Smooth muscle cell (in vitro differentiated cells): ENCODE results near the gene COG2. TPM values are rescaled to one million over a fixed set of nuclear protein-coding genes. Genes with fewer than 3 reads are reported as not detected.

Experiments
- DNase-seq: peaks from one replicate; lab custom pipeline; 2025; ENCODE audit not compliant: unreplicated experiment; lab: John Stamatoyannopoulos, UW
- H2AFZ ChIP-seq: fragments of 200-600 bp; sonication (generic); 2 replicates; pipeline ENCODE4 v1.6.0; 2016; ENCODE audit warnings: antibody characterized with exemption, low read depth, mild to moderate bottlenecking
- H3F3A ChIP-seq: fragments of 200-600 bp; sonication (generic); 2 replicates; pipeline ENCODE4 v1.6.0; 2017; ENCODE audit warnings: antibody characterized with exemption, low read depth
- H3K27ac ChIP-seq: fragments of 200-600 bp; sonication (generic); 2 replicates; pipeline ENCODE4 v1.5.1; 2016; ENCODE audit warnings: low read depth, mild to moderate bottlenecking
- H3K27me3 ChIP-seq: fragments of 200-600 bp; sonication (generic); 2 replicates; pipeline ENCODE4 v1.6.1; 2016; ENCODE audit warnings: low read depth, mild to moderate bottlenecking
- H3K36me3 ChIP-seq: fragments of 200-600 bp; sonication (generic); 2 replicates; pipeline ENCODE4 v1.5.1; 2016; ENCODE audit warnings: low read depth
- H3K4me1 ChIP-seq: fragments of 200-600 bp; sonication (generic); 2 replicates; pipeline ENCODE4 v1.5.1; 2016; ENCODE audit warnings: low read depth
- H3K4me2 ChIP-seq: fragments of 200-600 bp; sonication (generic); 2 replicates; pipeline ENCODE4 v1.6.0; 2016; ENCODE audit warnings: mild to moderate bottlenecking
- H3K4me3 ChIP-seq: fragments of 200-600 bp; sonication (generic); 2 replicates; pipeline ENCODE4 v1.5.1; 2016; ENCODE audit warnings: mild to moderate bottlenecking
- H3K79me2 ChIP-seq: fragments of 200-600 bp; sonication (generic); 2 replicates; pipeline ENCODE4 v1.6.0; 2016; ENCODE audit warnings: low read depth, mild to moderate bottlenecking
- H3K9ac ChIP-seq: fragments of 200-600 bp; sonication (generic); 2 replicates; pipeline ENCODE4 v1.6.0; 2016; ENCODE audit warnings: low read depth
- H3K9me3 ChIP-seq: fragments of 200-600 bp; sonication (generic); replicated peaks from 2 replicates; pipeline ENCODE4 v1.5.1; 2016; ENCODE audit warnings: low read depth
- H4K20me1 ChIP-seq: fragments of 200-600 bp; sonication (generic); 2 replicates; pipeline ENCODE4 v1.6.0; 2016; ENCODE audit warnings: low read depth
- CTCF ChIP-seq: fragments of 200-600 bp; sonication (generic); IDR thresholded peaks from 2 replicates; pipeline ENCODE4 v1.5.1; 2017; ENCODE audit warnings: borderline replicate concordance, mild to moderate bottlenecking, antibody characterized with exemption; ENCODE audit not compliant: insufficient read depth, poor library complexity, severe bottlenecking
- whole genome bisulfite sequencing: methylation state at CpG from one replicate; pipeline ENCODE4 v1.1.7; 2016; ENCODE audit warnings: low lambda C conversion rate; 5-methylcytosine and 5-hydroxymethylcytosine counted together
- polyA plus RNA-seq: library from polyadenylated mRNA; unstranded; fragments of >200 nt; fragmentation: Nextera tagmentation; extraction: Ambion mirVana; gene quantifications from 2 replicates; pipeline ENCODE4 v1.2.1, GENCODE V29; 2016
- total RNA-seq: library from RNA; depleted of rRNA; stranded (reverse); fragments of >200 nt; gene quantifications from 2 replicates; pipeline ENCODE4 v1.2.3, GENCODE V29; 2014

COG2 gene
- total and polyA plus RNA-seq, 2 experiments from 2014 or later = 16.5 to 23.8 TPM

GRCh38 chr1:230701434-230701833 is 59.2 kb downstream of the COG2 start:
- H3K9me3 ChIP-seq = no peaks in the 10 kb centered on the region
- H3K36me3 ChIP-seq = no peaks in the 10 kb centered on the region
- no peaks in the 10 kb centered on the region for H3K4me1 ChIP-seq
- H3K4me3 ChIP-seq = no peak overlapping the region
- TF ChIP-seq CTCF = no peak
- no peak overlapping the region for H3K9ac ChIP-seq
- H3K4me2 ChIP-seq = no peak overlapping the region
- H3K27me3 ChIP-seq = no peaks in the 10 kb centered on the region
- H4K20me1 ChIP-seq = no peaks in the 10 kb centered on the region
- 94% methylated on average over 17 of the region's 17 CpGs for WGBS
- H3F3A ChIP-seq = no peaks in the 10 kb centered on the region
- H2AFZ ChIP-seq = no peak overlapping the region
- H3K79me2 ChIP-seq = no peaks in the 10 kb centered on the region
- no peak overlapping the region for H3K27ac ChIP-seq
- DNase-seq = no peak

GRCh38 chr1:230701895-230702768 is 59.9 kb downstream of the COG2 start:
- Histone ChIP-seq H3F3A (no peaks in the 10 kb centered on the region), H3K27me3 (no peaks in the 10 kb centered on the region), H3K36me3 (no peaks in the 10 kb centered on the region), H3K4me2 (no peak overlapping the region), H3K79me2 (no peaks in the 10 kb centered on the region), H3K9me3 (no peaks in the 10 kb centered on the region), H2AFZ (no peak overlapping the region), H3K4me3 (no peak overlapping the region), H3K27ac (no peak overlapping the region), H3K9ac (no peak overlapping the region), H3K4me1 (no peaks in the 10 kb centered on the region), H4K20me1 (no peaks in the 10 kb centered on the region)
- DNase-seq = no peak
- no peak for TF ChIP-seq CTCF
- WGBS = 93% methylated on average over 19 of the region's 19 CpGs

DNA sequence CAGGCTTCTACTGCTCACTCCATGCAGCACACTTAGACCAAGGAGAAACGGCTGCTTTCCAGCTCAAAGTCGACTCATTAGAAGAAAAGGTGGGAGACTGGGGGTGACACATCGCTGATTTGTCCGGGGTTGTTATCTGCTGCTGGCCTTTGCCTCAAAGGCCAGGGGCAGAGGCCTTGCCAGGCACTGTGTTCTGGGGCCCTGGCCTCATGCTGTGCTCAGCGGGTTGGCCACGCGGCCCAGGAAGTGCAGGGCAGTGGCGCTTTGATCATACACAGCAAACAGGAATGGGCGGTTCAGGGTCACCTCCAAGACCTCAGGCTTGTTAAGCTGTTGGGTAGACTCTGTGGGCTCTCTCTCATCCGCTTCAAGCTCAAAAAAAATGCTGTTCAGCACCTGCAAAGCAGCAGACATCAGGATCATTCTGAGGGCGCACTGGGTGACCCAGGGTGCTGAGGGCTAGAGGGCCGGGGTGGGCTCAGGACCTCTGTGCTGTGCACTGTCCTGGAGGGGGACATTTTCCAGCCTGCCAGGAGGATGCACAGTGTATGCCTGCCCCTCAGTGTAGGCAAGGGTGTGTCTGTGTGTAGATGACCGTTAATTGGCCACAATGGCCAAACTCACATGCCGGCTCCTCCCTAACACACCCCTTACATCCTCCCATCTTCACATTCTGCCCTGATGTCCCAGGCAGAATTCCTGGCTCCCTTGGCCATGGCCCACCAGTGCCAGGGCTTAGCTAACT is 60.8 kb downstream of the COG2 start:
- no peak for DNase-seq
- H3K36me3 ChIP-seq = no peaks in the 10 kb centered on the region
- no peak overlapping the region for H3K9ac ChIP-seq
- H3K4me2 ChIP-seq = no peak overlapping the region
- H4K20me1 ChIP-seq = no peaks in the 10 kb centered on the region
- H3F3A ChIP-seq = no peaks in the 10 kb centered on the region
- no peak overlapping the region for H3K27ac ChIP-seq
- no peaks in the 10 kb centered on the region for H3K4me1 ChIP-seq
- H3K4me3 ChIP-seq = no peak overlapping the region
- no peaks in the 10 kb centered on the region for H3K9me3 ChIP-seq
- no peaks in the 10 kb centered on the region for H3K27me3 ChIP-seq
- no peaks in the 10 kb centered on the region for H3K79me2 ChIP-seq
- no peak for TF ChIP-seq CTCF
- WGBS = 89% methylated on average over 14 of the region's 14 CpGs
- no peak overlapping the region for H2AFZ ChIP-seq
